GM18517 (cell line): ENCODE results near the gene GABRD.

Source experiments
- ATAC-seq: cut with Tn5 transposase; IDR thresholded peaks from one replicate; pipeline ENCODE4 v1.9.1; 2021; ENCODE audit warnings: mild to moderate bottlenecking, moderate library complexity; ENCODE audit not compliant: unreplicated experiment

GABRD gene

DNA sequence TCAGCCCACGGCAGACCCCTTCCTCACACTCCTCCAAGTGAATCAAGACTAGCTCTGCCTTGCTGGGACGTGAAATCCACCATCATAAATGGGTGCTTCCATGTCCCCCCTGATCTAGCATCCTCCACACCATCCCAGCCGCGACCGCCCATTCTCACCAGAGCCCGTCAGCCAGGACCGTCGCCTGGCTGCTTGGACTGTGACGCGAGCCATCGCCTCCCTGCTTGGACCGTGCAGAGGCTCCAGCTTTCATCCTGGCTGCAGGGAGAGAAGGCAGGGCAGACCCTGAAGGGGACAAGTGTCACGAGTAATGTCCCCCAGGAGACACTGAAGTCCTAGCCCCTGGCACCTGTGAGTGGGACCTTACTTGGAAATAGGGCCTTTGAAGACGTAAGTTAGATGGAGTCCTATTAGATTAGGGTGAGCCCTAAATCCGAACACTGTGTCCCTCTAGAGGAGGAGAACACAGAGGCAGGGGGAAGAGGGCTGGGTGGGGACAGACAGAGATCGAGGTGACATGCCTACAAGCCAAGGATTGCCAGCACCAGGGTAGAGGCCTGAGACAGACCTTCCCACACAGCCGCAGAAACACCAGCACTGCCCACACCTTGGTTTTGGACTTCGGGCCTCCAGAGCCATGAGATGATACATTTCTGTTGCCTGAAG is 18.3 kb downstream of the GABRD start:
- no peak for ATAC-seq

DNA sequence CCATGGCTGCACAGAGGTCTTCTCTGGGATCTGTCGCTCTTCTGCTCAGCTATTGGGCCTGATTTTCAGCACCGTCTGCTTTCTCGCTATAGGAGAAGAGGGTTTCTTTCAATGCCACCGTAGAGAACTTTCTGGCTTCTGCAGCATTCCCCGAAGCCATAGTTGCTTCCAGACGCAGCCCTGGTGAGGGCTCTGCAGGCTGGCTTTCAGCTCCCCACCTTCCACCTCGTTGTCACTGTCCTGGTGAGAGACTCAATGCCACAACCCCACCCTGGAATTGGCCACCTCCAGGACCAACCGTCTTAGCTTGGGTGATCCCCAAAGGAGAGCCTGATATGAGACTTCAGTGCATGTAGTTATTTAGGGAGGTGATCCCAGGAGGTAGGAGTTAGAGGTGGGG is 19.1 kb downstream of the GABRD start:
- ATAC-seq = no peak

DNA sequence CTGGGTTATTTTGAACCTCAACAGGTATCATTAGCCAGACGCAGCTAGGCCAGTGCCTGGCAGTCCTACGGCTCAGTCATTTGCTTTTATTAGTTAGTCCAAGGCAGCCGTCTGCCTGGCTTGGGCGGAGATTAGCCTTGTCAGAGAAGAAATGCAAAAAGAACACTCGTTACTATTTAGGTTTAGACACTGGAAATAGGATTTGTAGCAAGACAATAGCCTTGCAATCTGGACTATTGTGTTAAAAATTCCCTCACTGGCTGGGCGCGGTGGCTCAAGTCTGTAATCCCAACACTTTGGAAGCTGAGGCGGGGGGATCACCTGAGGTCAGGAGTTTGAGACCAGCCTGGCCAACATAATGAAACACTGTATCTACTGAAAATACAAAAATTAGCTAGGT is 20.1 kb downstream of the GABRD start:
- ATAC-seq = no peak

DNA sequence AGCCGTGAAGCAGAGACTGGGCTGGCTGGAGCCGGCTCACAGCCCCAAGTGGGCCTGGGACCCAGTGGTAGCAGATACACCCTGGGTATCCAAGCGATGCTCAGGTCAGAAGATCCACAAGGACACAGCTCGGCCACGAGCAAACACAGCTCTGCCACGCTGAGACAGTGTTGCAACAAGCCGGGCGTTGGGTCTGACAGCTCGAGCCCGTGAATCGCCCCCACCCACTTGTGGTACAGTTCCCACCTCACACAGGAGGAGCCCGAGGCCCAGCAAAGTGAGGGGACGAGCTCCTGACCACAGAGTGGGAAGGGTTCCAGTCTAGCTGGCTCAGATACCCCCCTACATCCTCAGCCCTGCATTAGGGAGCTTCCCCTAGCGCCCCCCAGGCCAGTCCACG is 22.2 kb downstream of the GABRD start:
- no peak for ATAC-seq

DNA sequence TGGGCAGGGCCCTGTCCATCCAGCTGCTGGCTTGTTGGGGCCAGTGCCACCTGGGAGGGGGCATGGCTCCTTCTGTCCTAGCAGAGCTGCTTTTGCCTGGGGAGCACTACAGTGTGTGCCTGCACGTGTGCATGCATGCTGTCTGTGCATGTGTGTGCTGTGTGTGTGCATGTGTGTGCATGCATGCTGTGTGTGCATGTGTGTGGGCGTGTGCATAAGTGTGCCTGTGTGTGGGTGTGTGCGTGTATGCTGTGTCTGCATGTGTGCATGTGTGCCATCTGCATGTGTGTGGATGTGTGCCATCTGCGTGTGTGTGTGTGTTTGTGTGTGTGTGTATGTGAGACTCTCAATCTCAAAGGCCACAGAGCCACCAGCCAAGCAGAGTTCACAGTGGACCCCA is 22.7 kb downstream of the GABRD start:
- ATAC-seq = no peak

DNA sequence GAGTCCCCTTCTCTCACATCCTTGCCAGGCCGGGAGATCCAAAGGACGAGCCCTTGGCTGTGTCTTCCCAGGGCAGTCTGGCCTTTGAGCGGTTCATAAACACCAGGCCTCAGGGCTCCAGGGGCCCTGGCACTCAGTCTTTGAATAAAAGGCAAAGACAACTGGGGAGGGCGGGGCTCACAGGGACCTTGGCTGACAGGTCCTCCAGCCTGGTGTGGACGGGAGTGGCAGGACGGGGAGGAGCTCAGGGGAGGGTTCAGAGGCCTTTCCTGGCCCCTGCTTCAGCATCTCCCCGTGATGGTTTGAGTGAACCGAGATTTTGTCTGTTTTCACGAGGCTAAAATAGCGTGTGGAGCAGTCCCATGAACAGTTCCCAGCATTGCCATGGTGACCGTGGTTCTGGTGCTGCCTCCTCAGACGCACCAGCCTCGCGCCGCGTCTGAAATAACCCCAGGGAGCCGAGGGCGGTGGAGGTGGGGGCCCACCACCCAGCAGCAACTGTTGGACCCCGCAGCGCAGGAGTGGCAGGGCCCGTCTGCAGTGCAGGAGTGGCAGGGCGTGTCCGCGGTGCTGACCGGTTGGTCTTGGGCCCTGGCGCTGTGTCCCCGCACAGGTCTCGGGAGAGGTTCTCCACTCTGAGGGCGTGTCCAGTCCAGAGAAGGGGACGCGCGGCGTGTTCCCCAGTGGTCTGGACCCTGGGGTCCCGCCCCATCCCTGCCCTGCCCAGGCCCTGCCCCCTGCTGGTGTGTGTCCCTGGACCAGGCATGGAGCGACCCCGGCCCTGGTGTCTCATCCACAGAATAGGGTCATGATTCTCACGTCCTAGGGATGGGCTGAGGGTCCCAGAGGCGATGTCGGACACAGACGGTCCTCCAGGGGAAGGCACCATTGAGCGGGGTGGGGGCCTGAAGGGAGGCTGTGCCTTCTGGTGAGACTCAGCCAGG is 24.0 kb downstream of the GABRD start:
- ATAC-seq = no peak

DNA sequence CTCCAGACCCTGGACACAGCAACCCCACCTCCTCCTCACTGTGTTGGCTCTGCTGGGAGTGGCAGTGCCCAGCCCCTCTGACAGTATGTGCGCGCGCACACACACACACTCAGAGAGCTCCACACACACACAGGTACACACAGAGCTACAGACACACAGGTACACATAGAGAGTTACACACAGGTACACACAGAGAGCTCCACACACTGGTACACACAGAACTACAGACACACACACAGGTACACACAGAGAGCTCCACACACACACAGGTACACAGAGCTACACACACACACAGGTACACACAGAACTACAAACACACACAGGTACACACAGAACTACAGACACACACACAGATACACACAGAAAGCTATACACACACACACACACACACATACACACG is 24.7 kb downstream of the GABRD start:
- ATAC-seq = no peak

DNA sequence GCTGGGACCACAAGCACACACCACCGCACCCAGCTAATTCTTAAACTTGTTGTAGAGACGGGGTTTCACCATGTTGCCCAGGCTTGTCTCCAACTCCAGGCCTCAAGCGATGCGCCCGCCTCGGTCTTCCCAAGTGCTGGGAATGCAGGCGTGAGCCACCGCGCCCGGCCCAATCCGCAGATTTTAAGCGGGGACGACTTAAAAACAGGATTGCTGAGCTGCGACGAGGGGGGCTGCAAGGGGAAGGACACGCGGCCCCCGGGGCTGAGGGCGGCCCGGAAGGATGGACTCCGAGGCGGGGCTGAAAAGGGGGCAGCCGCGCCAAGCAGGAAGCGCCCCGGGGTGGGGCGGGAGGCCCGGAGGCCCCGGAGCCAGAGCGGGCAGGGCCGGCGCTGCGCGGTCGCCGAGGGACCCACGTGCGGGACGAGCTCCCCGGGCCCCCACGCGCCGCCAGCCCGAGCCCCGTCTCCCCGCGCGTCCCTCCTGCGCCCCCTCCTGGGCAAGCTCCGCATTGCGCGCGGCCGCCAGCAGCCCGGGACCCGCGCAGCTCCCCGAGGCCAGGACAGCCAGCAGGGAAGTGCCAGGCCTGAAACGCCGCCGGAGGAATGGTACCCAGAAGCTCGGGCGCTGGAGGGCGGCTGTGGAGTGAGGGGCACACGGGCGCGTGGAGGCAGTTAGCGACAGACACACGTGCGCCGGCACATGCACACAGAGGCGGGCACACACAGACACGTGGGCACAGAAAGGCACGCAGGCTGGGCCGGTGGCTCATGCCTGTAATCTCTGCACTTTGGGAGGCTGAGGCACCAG is 25.6 kb downstream of the GABRD start:
- no peak for ATAC-seq

DNA sequence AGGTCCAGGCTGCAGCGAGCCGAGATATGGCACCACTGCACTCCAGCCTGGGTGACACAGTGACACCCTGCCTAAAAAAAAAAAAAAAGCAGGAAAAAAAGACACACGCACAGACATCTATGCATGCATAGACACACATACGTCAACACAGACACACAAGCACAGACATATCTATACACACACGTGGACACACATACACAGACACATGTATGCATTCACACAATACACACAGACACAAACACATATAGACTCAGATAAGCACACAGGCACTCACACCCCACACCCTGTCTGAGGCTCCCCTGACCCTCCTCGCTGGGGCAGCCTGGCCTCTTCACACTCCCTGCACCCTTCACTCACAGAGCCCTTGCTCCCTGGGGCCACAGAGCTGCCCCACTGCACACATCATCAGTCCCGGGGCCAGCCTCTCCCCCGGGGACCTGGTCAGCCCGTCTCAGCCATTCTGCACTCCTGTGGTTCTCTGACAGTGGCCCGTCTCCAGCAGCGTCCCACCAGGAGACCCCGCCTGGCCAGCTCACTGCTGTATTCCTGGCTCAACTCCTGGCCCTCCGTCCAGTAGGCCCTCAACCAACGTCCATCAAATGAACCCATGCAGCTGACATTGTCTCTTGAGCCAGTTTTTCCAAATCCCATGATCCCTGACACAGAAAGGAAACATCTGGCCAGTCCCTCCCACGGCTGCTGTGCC is 26.5 kb downstream of the GABRD start:
- no peak for ATAC-seq

DNA sequence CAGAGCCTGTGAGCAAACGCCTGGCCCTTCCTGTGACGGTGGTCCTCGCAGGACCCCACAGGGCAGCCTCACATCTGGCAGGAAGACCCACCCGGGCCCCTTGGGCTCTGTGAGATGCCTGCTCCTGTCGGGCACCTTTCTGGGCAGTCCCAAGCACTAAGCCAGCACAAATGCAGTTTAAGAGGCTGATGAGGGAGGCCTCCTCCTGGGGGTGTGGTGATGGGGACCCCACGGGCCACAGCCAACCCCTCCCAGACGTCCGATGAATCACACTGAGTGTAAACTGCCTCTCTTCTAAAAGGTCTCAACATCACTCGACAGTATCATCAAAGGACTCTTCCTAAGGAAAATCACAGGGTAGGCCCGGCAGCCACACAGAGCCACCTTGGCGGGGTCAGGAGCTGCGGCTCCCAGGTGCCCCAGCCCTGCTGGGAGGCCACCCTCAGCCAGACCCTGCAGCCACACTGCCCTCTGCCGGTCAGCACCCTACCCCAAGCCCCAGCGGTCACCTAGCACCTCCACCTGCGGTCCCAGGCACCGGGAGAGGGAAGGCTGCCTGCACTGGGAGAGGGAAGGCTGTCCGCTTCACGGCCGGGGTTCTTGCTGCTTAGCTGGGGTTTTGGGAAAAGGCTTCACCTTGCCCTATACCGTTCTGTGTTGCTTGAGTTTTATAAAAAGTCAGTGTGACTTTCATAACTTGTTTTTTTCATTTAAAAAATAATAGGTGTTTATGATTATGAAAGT is 27.2 kb downstream of the GABRD start:
- ATAC-seq = no peak

DNA sequence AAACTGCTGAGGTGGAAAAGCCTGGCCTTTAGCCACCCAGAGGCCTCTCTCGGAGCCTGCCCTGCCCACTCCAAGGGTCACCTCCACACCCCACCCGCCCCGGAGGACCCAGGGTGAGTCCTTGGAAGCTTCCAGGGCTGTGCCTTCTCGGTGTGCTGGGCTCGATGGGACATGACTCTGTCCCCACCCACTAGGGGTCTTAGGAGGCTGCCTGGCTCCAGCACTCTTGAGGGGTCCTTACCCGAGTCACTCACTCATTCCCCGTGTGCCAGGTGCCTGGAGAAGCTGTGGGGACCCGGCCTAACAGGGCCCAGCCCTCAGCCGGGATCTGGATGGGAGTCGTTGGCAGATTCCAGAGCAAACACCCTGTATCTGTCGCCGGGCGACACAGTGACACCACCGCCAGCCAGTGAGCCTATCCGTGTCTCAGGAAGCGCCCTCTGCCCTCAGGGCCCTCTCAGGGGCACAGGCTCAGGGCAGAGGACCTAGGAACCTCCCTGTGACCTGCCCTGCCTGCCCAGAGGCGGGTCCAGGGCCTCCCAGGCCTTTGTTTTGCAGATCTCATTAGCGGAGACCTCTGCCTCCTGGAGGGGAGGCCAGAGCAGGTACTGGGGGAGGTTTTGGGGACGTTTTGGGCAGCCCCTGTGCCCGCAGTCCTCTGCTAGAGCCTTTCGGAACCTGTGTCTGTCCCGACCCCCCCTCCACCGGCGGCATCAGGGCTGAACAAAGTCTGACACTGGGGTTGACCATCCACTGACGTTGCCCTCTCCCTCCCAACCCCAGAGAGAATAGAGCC is 28.0 kb downstream of the GABRD start:
- no peak for ATAC-seq

DNA sequence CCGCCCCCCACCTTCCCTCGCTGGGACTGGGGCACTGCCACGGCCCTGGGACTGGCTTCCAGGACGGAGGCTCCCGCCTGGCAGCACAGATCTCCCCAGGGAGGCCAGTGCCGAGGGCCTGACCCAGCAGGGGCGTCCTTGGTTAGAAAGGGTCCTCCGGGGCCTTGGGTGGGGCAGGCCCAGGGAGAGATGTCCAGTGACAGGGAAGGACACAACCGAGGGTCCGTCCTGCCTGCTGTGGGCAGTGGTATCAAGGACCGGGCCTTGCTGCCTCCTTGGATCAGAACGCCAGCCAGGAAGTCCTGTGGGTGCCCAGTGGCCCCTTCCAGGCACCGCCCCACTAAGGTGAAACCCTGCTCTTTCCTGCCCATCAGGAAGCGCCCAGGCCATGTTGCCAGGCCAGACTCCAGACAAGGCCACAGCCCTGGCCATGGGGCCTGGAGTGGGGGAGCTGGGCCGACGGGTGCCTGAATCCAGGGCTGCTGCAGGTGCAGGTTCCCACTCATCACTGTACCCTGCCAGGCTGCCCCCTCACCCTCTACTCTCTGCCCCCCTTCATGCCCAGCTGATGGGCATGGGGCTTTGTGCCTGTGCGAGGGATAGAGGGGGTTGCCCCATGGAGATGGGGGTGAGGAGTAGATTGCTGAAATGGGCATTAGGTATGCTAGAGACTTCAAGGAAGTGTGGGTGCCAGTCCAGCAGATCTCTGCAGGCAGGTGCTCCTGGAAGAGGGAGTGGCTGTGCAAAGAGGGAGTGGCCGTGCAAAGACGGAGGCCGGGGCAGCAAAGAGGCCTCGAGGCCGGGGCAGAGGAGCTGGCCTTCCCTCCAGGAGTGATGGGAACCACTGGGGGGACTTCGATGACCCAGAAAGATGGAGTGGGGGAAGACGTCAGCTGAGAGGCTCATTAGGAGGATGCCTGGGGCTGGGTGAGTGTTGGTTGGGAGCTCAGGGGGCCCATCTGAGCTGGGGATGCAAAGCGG is 28.9 kb downstream of the GABRD start:
- no peak for ATAC-seq

DNA sequence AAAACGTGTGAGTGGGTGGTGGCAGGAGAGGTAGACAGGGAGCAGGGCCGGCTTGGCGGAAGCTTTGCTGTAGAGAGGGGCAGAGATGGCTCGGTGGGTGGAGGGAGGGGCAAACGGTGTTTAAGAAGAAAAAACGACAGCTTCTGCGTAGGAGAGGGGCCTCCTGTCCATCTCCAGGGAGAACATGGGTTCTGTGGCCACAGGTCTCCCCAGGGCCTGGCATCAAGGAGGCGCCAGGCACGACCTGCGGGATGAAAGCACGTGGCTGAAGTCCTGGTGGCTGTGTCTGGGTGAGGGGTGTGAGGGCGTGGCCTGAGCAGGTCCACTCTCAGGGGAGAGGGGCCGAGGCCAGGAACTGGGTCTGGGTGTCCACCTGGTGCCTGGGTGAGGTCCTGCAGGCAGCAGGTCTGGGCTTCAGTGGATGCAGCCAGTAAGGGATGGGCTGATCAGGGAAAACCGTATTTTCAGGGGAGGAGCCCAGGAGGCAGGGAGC is 30.1 kb downstream of the GABRD start:
- no peak for ATAC-seq

DNA sequence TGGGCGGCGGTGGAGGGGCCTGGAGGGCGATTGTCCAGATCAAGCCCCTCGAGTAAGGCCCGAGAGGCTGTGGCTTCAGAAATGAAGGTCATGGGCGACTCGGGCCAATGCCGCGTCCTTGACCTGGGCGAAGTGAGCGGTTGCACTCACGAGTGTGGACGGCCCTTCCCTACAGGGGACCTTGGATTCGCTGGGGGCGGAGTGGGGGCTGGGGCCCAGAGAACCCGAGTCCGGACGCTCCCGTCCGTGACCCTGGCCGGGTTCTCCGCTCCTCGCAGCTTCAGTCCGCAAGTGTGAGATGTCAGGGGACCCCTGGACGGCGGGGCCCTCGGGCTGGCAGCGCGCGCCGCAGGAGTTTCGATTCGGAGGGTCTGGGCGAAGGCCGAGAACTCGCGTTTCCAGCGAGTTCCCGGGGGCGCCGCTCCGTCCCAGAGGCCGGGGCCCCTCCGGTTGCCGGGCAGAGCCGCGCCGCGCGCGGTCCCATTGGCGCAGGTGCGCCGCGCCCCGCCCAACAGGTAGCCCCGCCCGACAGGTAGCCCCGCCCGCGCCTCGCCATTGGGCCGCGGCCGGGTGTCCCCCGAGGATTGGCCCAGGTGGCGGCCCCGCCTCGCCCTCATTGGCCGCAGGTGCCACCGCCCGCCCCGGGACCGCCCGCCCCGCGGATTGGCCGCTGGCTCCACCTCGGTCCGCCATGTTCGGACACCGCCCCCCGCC is 30.7 kb downstream of the GABRD start, which contains the start of gene PRKCZ:
PRKCZ (plus strand) TSS at position 694 of the 714 bp plus-strand sequence. CDS start 220 bp downstream, outside the sequence.
- ATAC-seq = peak; percentile 55

DNA sequence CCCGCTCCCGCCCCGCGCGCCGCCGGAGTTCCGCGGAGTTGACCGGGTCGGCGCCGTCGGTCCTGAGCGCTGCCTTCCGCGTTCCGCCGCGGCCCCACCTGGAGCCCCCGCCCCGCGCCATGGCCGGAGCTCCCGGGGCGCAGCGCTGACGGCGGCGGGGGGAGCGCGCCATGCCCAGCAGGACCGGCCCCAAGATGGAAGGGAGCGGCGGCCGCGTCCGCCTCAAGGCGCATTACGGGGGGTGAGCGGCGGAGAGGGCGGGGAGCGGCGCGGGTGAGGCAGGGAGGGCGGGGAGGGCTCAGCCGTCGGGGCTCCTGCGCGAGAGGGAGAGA is 31.3 kb downstream of the GABRD start:
- ATAC-seq = no peak

DNA sequence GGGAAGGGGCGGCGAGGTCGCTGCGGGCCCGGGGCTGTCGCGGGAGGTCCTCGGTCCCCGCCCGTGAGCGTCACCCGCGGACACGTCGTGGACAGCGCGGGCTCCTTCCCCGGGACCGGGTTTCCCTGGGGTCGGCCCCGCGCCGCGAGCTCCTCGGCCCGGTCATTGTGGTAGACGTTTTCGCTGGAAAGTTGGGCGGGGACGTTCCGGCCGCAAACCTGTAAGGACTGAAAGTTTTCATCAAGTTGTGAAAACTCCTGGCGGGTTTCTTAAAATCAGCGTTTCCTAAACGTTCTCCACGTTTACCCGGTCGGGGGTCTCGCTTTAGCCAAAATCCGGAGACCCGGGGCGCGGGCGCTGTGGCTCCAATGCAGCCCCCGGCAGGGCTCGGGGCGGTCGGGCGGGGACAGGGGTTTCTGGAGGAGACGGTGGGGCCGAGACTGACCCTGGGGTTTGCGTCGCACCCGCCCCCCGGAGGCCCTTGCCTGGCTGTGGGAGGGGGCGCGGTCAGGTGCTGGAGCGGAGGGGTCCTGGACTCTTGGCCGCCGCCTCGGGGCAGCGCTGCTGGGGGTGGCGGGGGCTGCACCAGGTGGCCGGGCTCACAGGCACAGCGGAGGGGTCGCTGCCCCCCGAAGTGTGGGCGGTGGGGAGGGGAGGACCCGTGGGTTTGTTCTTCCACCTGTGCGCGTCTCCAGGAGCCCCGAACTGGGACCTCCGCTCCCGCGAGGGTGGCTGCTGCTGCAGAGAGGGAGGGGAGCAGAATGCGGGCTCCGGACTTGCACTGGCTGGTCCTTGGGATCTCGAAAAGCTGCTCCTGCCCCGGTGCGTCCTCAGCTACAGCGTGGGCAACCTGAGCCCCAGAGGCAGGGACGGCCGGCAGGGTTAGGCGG is 31.9 kb downstream of the GABRD start:
- no peak for ATAC-seq
